NCI-H1436 treated with DMSO at 0.1 percent for 48 hours (cell line): ENCODE results near the gene IBA57.

Source experiments
- DNase-seq: peaks from one replicate; lab custom pipeline; 2025; lab: John Stamatoyannopoulos, UW

IBA57 gene

GRCh38 chr1:228144993-228145343, 20.6 kb upstream of the IBA57 start:
- DNase-seq, result no peak

- DNase-seq, result no peak
Observed at GRCh38 chr1:228145463-228146416, 19.9 kb upstream of the IBA57 start.

GRCh38 chr1:228146417-228147150, 19.0 kb upstream of the IBA57 start:
- no peak for DNase-seq

GRCh38 chr1:228147151-228147693, 18.4 kb upstream of the IBA57 start:
- no peak for DNase-seq

GRCh38 chr1:228147768-228148167, 17.8 kb upstream of the IBA57 start:
- DNase-seq, result no peak

GRCh38 chr1:228148196-228148861, 17.3 kb upstream of the IBA57 start:
- DNase-seq, result no peak

GRCh38 chr1:228148935-228149405, 16.6 kb upstream of the IBA57 start:
- DNase-seq, result no peak

GRCh38 chr1:228149406-228150119, 16.0 kb upstream of the IBA57 start, which contains the start of gene GJC2:
TSS of gene GJC2 (plus strand) at chr1:228149930. CDS start at chr1:228157759, 7,829 bp downstream.
- no peak for DNase-seq

- DNase-seq, result no peak
Observed at GRCh38 chr1:228150120-228150460, 15.5 kb upstream of the IBA57 start.

- DNase-seq, result no peak
Observed at GRCh38 chr1:228150461-228151179, 15.0 kb upstream of the IBA57 start.

- DNase-seq, result no peak
Observed at GRCh38 chr1:228151180-228151925, 14.3 kb upstream of the IBA57 start.

- DNase-seq, result no peak
Observed at GRCh38 chr1:228152097-228152917, 13.3 kb upstream of the IBA57 start.

- DNase-seq, result no peak
Observed at GRCh38 chr1:228152918-228153258, 12.7 kb upstream of the IBA57 start.

- DNase-seq, result no peak
Observed at GRCh38 chr1:228154021-228154669, 11.5 kb upstream of the IBA57 start.

GRCh38 chr1:228154670-228155571, 10.7 kb upstream of the IBA57 start:
- DNase-seq, result no peak

GRCh38 chr1:228155596-228156514, 9.7 kb upstream of the IBA57 start:
- DNase-seq, result no peak

GRCh38 chr1:228156515-228156881, 9.1 kb upstream of the IBA57 start:
- no peak for DNase-seq
